ENCODE results near the gene GPAT3. TPM values are rescaled to one million over a fixed set of nuclear protein-coding genes. Genes with fewer than 3 reads are reported as not detected.
"Not testable (repeated sequence)": the region's sequence is repeated elsewhere in the genome, so short reads cannot be mapped to it uniquely, and the experiment has no call there.

Gene GPAT3
- 10.4 TPM for total RNA-seq (ENCODE audit: insufficient read depth, low replicate concordance)

- DNase-seq (ENCODE audit: low spot score) = peak; percentile 19
Observed at GRCh38 chr4:83535520-83536361, at the start of gene GPAT3. GPAT3 (plus strand) TSS chr4:83536108; CDS start chr4:83536623, 515 bp downstream.

- no peak for DNase-seq (ENCODE audit: low spot score)
Observed at GRCh38 chr4:83486457-83487129, 49.3 kb upstream of the GPAT3 start.

GRCh38 chr4:83489711-83490326 is 46.1 kb upstream of the GPAT3 start:
- DNase-seq (ENCODE audit: low spot score) = no peak

- no peak for DNase-seq (ENCODE audit: low spot score)
Observed at GRCh38 chr4:83490876-83491450, 44.9 kb upstream of the GPAT3 start.

GRCh38 chr4:83496085-83496917 is 39.6 kb upstream of the GPAT3 start:
- not testable (repeated sequence) for DNase-seq (ENCODE audit: low spot score)

- no peak for DNase-seq (ENCODE audit: low spot score)
Observed at GRCh38 chr4:83498187-83498586, 37.7 kb upstream of the GPAT3 start.

- DNase-seq (ENCODE audit: low spot score) = not testable (repeated sequence)
Observed at GRCh38 chr4:83501671-83502070, 34.2 kb upstream of the GPAT3 start.

GRCh38 chr4:83503974-83504373 is 31.9 kb upstream of the GPAT3 start:
- DNase-seq (ENCODE audit: low spot score) = no peak

- no peak for DNase-seq (ENCODE audit: low spot score)
Observed at GRCh38 chr4:83504503-83504902, 31.4 kb upstream of the GPAT3 start.

- no peak for DNase-seq (ENCODE audit: low spot score)
Observed at GRCh38 chr4:83504996-83505395, 30.9 kb upstream of the GPAT3 start.

GRCh38 chr4:83509156-83509585 is 26.7 kb upstream of the GPAT3 start:
- DNase-seq (ENCODE audit: low spot score) = not testable (repeated sequence)

- no peak for DNase-seq (ENCODE audit: low spot score)
Observed at GRCh38 chr4:83510442-83510841, 25.5 kb upstream of the GPAT3 start.

- no peak for DNase-seq (ENCODE audit: low spot score)
Observed at GRCh38 chr4:83516042-83516772, 19.7 kb upstream of the GPAT3 start.

- no peak for DNase-seq (ENCODE audit: low spot score)
Observed at GRCh38 chr4:83522239-83522638, 13.7 kb upstream of the GPAT3 start.

- no peak for DNase-seq (ENCODE audit: low spot score)
Observed at GRCh38 chr4:83527671-83528070, 8.2 kb upstream of the GPAT3 start.

GRCh38 chr4:83536362-83537272 is 709 bp downstream of the GPAT3 start:
- DNase-seq (ENCODE audit: low spot score) = no peak

- no peak for DNase-seq (ENCODE audit: low spot score)
Observed at GRCh38 chr4:83542225-83542624, 6.3 kb downstream of the GPAT3 start.

GRCh38 chr4:83546786-83547185 is 10.9 kb downstream of the GPAT3 start:
- no peak for DNase-seq (ENCODE audit: low spot score)

GRCh38 chr4:83548151-83548905 is 12.4 kb downstream of the GPAT3 start:
- DNase-seq (ENCODE audit: low spot score) = no peak
